Stimulated activated CD4-positive, alpha-beta T cell treated with anti-CD3 and anti-CD28 coated beads, TNF-alpha, amount 100 ng/mL, for 1 hour (primary cell): ENCODE data around the gene TSHR.
"Not testable (repeated sequence)": the region's sequence is repeated elsewhere in the genome, so short reads cannot be mapped to it uniquely, and the experiment has no call there.

ENCODE experiments used
- DNase-seq, 3 donors: peaks; one replicate each; pipeline ENCODE4 v3.0.0-alpha.2; 2020; ENCODE audit warnings: low read depth in 3 of 3, low spot score in 1 of 3

Gene TSHR

GRCh38 chr14:80955416-80955941, at the start of gene TSHR:
TSS of gene TSHR (plus strand) at chr14:80955621. CDS start at chr14:80955681, 60 bp downstream.
- DNase-seq: no peak

DNA sequence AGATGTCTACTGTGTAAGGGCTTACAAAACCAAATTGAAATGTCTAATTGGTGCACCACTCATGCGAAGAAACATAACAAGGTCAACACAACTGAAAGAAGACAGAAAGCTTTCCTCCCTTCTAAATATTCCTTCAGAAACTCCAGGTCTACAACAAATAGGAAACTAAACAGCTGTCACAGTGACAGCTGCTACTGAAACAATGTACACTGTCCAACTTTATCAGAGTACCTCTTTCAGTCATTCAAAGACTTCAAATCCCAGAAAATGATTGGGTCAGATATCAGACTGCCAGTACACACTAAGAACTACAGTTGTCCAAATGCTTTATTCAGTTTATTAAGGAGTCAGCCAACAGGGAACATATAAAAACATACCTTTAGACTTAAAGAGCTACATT, 49.1 kb upstream of the TSHR start:
- DNase-seq: no peak

DNA sequence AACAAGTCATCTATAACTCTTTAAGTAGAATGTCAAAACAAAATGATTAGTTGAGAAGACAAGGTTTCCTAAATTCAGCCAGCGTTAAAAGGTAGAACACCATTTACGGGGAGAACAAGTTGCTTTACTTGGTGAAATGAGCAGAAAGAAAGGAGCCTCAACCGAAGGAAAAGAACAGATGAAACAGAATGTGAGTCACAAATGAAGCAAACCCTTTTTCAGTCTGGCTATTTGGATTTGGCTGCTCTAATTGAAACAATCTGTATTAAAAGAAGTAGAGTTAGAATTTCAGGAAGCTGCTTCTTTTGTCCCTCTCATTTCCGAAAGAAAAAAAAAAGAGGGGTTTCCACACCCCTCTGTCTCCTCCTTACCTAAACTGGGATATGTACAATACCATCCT, 48.5 kb upstream of the TSHR start:
- DNase-seq: no peak

- not testable (repeated sequence) for DNase-seq
Observed at GRCh38 chr14:80912013-80912412, 43.4 kb upstream of the TSHR start.

- DNase-seq: no peak
Observed at GRCh38 chr14:80919622-80920021, 35.8 kb upstream of the TSHR start.

DNA sequence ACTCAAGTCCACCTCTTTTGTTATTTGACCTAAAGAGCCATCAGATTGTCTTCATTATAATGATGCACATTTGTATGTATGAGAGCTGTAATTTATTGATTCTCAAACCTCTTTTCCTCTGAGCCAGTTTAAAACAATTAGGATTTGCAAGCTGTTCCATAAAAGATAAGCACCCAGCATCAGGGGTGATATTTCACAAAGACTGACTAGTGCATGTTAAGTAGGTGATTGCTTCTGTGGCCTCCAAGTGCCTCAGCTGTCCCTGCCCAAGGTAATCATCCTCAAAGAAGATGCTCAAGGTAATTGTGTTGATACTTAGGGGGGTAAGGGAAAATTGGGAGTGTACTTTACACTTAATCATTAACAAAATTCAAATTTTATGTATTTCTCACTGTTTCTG, 32.1 kb upstream of the TSHR start:
- no peak for DNase-seq

DNA sequence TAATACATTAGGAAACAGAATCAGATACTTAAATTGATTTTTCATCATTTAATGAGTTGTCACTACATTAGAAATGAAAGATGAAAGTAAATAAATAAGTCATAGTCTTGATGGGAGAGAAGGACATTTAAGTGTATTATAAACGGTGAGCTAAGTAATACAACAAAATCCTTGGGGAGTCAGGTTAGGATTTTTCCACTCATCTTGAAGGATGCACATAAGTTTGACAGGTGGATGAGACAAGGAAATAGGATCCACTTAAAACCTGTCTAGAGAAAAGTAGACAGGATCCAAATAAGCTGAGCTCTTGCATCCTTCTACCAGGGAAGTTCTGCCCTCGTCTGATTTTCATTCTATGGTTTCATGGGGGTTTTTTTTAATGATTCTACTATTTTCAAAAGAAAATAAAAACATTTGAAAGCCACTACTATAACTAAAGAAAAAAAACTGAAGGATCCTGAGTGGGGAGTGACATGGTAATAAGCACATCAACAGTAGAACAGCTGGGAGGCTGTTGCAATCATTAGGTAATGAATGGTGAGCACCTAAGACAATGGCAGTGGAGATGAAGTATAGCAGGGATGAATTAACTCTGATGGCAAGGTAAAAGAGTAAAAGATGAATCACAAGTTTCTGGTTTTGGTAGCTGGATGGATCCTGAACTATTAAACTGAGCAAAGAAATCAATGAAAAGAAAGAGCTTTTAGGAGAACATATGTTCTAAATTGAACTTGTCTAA, 30.9 kb upstream of the TSHR start:
- no peak for DNase-seq

DNA sequence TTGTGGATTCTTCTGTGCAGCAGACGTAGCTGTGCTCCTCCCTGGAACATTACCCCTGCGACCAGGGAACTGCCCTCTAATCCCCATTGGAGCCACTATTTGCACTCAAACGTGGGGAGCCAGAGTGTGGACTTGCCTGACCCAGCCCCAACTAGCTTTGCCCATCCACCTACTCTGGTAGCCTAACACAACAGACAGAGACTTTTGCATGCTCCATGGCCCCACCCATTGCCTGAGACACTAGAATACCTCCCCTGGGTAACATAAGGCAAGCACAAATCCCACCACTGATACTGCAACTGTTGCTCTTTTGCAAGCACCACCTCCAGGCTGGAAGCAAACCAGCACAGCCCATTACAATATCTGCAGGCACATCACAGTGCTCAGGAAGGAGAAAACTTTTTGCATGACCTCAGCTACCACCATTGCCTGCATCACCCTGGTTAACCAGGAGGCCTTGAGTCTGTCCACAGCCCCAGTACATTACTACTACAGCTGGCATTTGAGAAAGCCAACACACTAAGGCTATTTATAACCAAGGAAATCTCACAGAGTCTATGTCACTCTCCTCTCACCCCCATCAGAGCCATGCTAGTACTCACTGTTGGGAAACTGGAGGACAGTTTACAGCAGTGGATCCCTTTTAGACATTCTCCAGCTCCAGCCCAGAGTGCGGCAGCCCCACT, 28.9 kb upstream of the TSHR start:
- DNase-seq: no peak

GRCh38 chr14:80927083-80927989, 28.1 kb upstream of the TSHR start:
- no peak for DNase-seq

DNA sequence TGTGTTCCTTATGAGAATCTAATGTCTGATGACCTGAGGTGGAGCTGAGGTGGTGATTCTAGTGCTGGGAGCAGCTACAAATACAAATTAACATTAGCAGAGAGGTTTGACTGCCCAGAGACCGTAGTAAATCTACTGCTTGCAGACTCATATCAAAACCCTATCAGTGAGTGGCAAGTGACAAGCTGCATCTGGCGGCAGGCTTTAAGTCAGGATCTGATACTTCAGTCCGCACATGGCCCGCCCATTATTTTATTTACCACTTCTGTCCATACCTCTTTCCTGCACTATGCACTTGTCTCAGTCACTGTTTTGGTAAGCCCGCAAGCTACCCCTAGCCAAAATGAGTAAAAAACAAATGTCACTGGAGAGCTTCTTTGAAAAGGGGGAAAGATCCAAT, 25.3 kb upstream of the TSHR start:
- no peak for DNase-seq

GRCh38 chr14:80930836-80931389, 24.5 kb upstream of the TSHR start:
- no peak for DNase-seq

- DNase-seq: no peak
Observed at GRCh38 chr14:80933282-80933681, 22.1 kb upstream of the TSHR start.

DNA sequence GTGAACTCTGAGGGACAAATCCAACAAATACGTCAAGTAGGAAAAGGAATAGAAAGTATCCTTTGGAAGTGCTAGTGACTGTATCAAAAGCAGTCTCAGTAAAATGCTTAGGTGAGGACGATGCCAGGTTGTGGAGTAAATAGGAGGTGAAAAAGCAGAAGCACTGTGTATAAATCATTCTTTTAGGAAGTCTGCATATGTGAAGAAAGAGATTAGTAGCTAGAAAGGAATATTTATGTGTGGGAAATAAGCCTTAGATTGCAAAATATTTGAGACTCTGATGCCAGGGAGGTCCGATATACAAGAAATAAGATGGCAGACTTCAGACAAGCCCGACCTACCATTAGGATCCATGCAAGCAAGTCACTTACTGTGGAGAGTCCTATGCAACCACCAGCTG, 21.7 kb upstream of the TSHR start:
- DNase-seq: no peak

GRCh38 chr14:80940146-80940545, 15.3 kb upstream of the TSHR start:
- DNase-seq: no peak

DNA sequence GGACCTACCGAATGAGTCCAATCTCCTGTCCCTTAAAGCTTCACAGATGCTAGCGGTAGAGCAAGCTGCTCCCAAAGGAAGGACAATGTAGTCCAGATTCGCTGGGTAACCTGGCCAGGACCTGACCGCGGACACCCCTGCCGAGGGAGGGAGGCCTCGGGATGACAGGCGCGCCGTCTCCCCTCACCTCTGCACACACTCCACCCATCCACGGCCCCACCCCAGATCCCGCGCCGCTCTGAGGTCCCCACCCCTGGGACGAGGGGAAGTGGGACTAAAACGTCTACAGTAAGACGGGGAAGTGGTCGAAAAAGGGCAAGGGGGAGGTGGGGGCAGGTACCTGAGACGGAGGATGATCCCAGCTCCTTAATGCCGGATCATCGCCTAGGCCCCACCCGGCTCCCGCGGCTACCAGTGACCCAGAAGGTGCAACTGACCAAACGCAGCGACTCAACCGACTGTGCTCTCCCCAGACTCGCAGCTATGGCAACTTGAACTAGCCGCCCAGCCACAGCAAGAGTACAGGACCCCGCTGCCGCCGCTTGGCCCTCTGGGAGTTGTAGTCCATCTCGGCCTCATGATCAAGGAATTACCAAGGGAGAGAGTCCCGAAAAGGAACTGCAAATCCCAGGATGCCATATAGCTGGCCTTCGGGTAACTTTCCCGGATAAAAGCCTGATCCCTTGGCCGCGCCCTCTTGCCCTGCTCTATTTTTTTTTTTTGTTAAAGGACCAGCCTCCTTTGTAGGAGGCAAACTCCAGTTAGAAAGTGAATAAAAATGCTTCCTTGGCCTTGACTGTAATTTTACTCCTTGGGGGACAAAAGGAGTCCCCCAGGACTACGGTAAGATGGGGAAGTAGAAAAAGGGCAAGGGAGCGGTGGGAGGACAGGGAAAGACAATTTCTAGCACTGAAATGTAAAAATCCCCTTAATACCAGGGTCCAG, 13.9 kb upstream of the TSHR start, which contains the start of gene CEP128:
CEP128 (minus strand) TSS at position 498 of the 945 bp plus-strand sequence.
- DNase-seq: peak; percentile 59 to 71 (median 59)

DNA sequence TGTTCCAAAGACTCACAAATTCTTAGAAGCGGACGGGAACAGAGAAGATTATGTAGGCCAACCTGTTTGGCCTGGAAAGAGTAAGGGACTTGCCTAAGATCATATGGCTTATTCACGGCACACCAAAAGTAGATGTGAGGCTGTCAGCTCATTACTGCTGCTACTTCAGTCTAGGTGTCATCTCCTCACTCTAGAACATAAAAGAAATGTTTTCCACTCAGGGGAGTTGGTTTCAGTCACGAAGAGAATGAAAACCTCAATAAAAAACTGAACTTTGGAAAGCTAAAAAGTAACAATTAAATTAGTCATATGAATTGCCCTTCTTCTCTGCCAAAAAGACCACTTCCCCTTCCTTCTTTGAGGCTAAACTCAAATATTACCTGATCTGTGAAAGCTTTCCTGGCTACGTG, 13.2 kb upstream of the TSHR start:
- no peak for DNase-seq

DNA sequence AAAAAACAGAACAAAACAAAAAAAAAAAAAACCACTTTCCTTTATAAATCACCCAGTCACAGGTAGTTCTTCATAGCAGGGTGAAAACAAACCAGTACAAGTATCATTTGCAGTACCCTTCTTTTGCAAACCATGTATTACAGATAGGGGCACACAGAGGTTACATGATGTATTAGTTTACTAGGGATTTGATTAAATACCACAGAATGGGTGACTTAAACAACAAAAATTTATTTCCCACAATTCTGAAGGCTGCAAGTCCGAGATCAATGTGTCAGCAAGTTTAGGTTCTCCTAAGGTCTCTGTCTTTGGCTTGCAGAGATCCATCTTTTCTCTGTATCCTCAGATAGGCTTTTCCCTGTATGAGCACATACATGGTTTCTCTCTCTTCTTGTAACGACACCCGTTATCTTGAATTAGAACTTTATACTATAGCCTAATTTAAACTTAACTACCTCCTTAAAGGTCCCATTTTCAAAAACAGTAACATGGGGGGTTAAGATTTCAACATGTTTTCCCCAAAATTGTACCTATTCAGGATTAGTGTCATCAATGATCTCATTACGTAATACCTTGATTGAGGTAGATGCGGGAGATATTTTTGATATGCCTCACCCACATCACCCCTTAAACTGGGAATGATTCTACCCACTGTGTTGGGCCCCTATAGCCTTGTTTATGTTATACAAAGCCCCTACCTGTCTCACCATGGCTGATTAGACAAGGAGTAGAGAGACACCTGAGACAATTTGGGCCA, 10.4 kb upstream of the TSHR start:
- DNase-seq: no peak

DNA sequence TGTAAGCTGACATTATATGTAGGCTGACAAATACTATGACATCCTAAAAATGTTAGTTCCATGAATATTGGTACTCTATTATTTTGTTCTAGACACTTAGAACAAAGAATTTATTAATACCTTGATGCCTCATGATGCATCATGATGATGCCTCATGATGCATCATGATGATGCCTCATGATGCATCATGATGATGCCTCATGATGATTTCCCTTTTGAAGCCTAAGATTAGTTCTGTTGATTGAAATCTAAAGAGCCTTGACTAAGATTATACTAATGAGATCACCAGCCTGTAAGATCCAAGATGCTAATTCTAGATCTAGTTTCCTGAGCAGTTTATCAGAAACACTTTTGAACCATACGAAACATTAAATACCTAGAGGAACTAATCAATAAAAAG, 9.2 kb upstream of the TSHR start:
- DNase-seq: no peak

- no peak for DNase-seq
Observed at GRCh38 chr14:80946797-80947196, 8.6 kb upstream of the TSHR start.
